HCT116 (cell line): ENCODE data around the gene NF1. TPM values are rescaled to one million over a fixed set of nuclear protein-coding genes. Genes with fewer than 3 reads are reported as not detected.

Experiments
- ATAC-seq: fragments of 200-7000 bp; cut with Tn5 transposase; 2 replicates; pipeline ENCODE4 v1.9.1; 2020; ENCODE audit warnings: mild to moderate bottlenecking, moderate library complexity
- BruUV-seq: library from RNA; stranded (reverse); fragments of 400-500 nt; replicated peaks from 2 replicates; lab custom pipeline; 2021; lab: Mats Ljungman, UMichigan
- CTCF ChIA-PET: fragments of 300-600 bp; sonication (Branson Sonifier 250); formaldehyde crosslinking; loops from one replicate; lab custom pipeline; 2021; ENCODE audit warnings: antibody characterized with exemption; lab: Charles Lee
- POLR2A ChIA-PET: fragments of 300-600, 350-600 bp; sonication (Branson Sonifier 250); formaldehyde crosslinking; loops from one replicate; lab custom pipeline; 2021; ENCODE audit warnings: antibody characterized with exemption; lab: Charles Lee
- RAD21 ChIA-PET, 2 experiments: fragments of 300-600 bp; sonication (Branson Sonifier 250); formaldehyde crosslinking; loops; one replicate each; lab custom pipeline; 2023; ENCODE audit warnings: low total read pairs in 2 of 2; ENCODE audit not compliant: uncharacterized antibody in 2 of 2, unreplicated experiment in 2 of 2, low non-redundant PET in 1 of 2; lab: Charles Lee
- DNase-seq: peaks from one replicate; pipeline ENCODE4 v3.0.0-alpha.2; 2010; ENCODE audit warnings: low read depth, low spot score
- H2AFZ ChIP-seq: fragments of 200-600 bp; shearing (Covaris generic), sonication (generic); 2 replicates; pipeline ENCODE4 v1.6.1; 2017; ENCODE audit warnings: low read depth, mixed run types, mixed read lengths, antibody characterized with exemption, low read length; ENCODE audit not compliant: poor library complexity, severe bottlenecking
- H3K27ac ChIP-seq: 2 replicates; pipeline ENCODE4 v1.5.1; 2012; ENCODE audit warnings: low read depth, low read length
- H3K27me3 ChIP-seq: fragments of 200-600 bp; sonication (generic); 2 replicates; pipeline ENCODE4 v1.6.1; 2016; ENCODE audit warnings: mixed run types, low read length, mixed read lengths; ENCODE audit not compliant: insufficient read depth
- H3K36me3 ChIP-seq, 2 experiments: fragments of 200-500 bp in 1 of 2; fragments of 200-600 bp in 1 of 2; sonication (Bioruptor generic) in 1 of 2; sonication (generic) in 1 of 2; 2 replicates each; pipeline versions ENCODE4 v1.5.1 to v1.6.1; 2014 to 2016; ENCODE audit warnings: low read length in 2 of 2, inconsistent platforms in 1 of 2, mixed read lengths in 1 of 2, mixed run types in 1 of 2; ENCODE audit not compliant: insufficient read depth in 2 of 2, control insufficient read depth in 1 of 2
- H3K4me1 ChIP-seq, 2 experiments: fragments of 200-600 bp in 1 of 2; sonication (generic) in 1 of 2; 2 replicates each; pipeline versions ENCODE4 v1.5.1 to v1.6.1; 2012 to 2017; ENCODE audit warnings: low read length in 2 of 2, inconsistent platforms in 1 of 2, mild to moderate bottlenecking in 1 of 2, mixed read lengths in 1 of 2, mixed run types in 1 of 2, moderate library complexity in 1 of 2; ENCODE audit not compliant: insufficient read depth in 2 of 2, control insufficient read depth in 1 of 2
- H3K4me2 ChIP-seq: fragments of 200-600 bp; sonication (generic); 2 replicates; pipeline ENCODE4 v1.6.1; 2017; ENCODE audit warnings: mixed run types, low read length, mixed read lengths
- H3K4me3 ChIP-seq, 2 experiments: fragments of 200-600 bp in 1 of 2; sonication (generic) in 1 of 2; replicated peaks in 1 of 2; 2 replicates each; pipeline ENCODE4 v1.5.1; 2011 to 2016; ENCODE audit warnings: low read length in 2 of 2, control low read depth in 1 of 2, low read depth in 1 of 2, mild to moderate bottlenecking in 1 of 2, mixed read lengths in 1 of 2, mixed run types in 1 of 2
- H3K79me2 ChIP-seq: fragments of 200-600 bp; sonication (generic); 2 replicates; pipeline ENCODE4 v1.6.1; 2017; ENCODE audit warnings: mild to moderate bottlenecking, mixed run types, low read length, moderate library complexity, mixed read lengths; ENCODE audit not compliant: insufficient read depth
- H3K9ac ChIP-seq: fragments of 200-600 bp; sonication (generic); 2 replicates; pipeline ENCODE4 v1.6.1; 2016; ENCODE audit warnings: low read length, mixed read lengths
- H3K9me2 ChIP-seq: fragments of 200-600 bp; sonication (generic), shearing (Covaris generic); 2 replicates; pipeline ENCODE4 v1.6.1; 2017; ENCODE audit warnings: mixed run types, mild to moderate bottlenecking, moderate library complexity; ENCODE audit not compliant: insufficient read depth
- H3K9me3 ChIP-seq, 2 experiments: fragments of 200-500 bp in 1 of 2; fragments of 200-600 bp in 1 of 2; sonication (Bioruptor generic) in 1 of 2; sonication (generic) in 1 of 2; 2 replicates each; pipeline ENCODE4 v1.6.1; 2014 to 2017; ENCODE audit warnings: low read length in 2 of 2, mixed read lengths in 2 of 2, inconsistent platforms in 1 of 2, low read depth in 1 of 2, mild to moderate bottlenecking in 1 of 2, mixed run types in 1 of 2, moderate library complexity in 1 of 2; ENCODE audit not compliant: control insufficient read depth in 1 of 2, insufficient read depth in 1 of 2
- H4K20me1 ChIP-seq: fragments of 200-600 bp; sonication (generic), shearing (Covaris generic); 2 replicates; pipeline ENCODE4 v1.6.1; 2017; ENCODE audit warnings: mixed run types, mild to moderate bottlenecking, moderate library complexity; ENCODE audit not compliant: insufficient read depth
- CBX3 ChIP-seq: IDR thresholded peaks from 2 replicates; pipeline ENCODE4 v1.6.1; 2012; ENCODE audit warnings: low read depth
- EGR1 ChIP-seq: IDR thresholded peaks from 2 replicates; pipeline ENCODE4 v1.6.1; 2012; ENCODE audit warnings: low read depth
- EZH2 ChIP-seq: fragments of 200-600 bp; sonication (generic); IDR thresholded peaks from 2 replicates; pipeline ENCODE4 v1.6.1; 2017; ENCODE audit warnings: antibody characterized with exemption, mixed run types
- FOSL1 ChIP-seq: IDR thresholded peaks from 2 replicates; pipeline ENCODE4 v1.6.1; 2012; ENCODE audit warnings: low read depth
- JUND ChIP-seq: IDR thresholded peaks from 2 replicates; pipeline ENCODE4 v1.6.1; 2012
- POLR2AphosphoS5 ChIP-seq: IDR thresholded peaks from 2 replicates; pipeline ENCODE4 v1.6.1; 2011; ENCODE audit warnings: mild to moderate bottlenecking, low read depth, low read length, moderate library complexity
- SRF ChIP-seq: IDR thresholded peaks from 2 replicates; pipeline ENCODE4 v1.6.1; 2012; ENCODE audit warnings: low read depth
- YY1 ChIP-seq: IDR thresholded peaks from 2 replicates; pipeline ENCODE4 v1.6.1; 2011; ENCODE audit warnings: low read length, low read depth, moderate library complexity, mild to moderate bottlenecking; ENCODE audit not compliant: insufficient replicate concordance; ENCODE audit errors: extremely low read depth
- ZFX ChIP-seq: fragments of 450-650 bp; IDR thresholded peaks from 2 replicates; pipeline ENCODE4 v1.6.1; 2017
- ZNF274 ChIP-seq: fragments of 200-500 bp; sonication (Bioruptor generic); IDR thresholded peaks from 2 replicates; pipeline ENCODE4 v1.6.1; 2014; ENCODE audit warnings: mild to moderate bottlenecking, low read depth, low read length, inconsistent platforms
- intact Hi-C: fragments of 100-400 bp; cut with micrococcal nuclease; formaldehyde crosslinking; loops from 2 replicates; pipeline ENCODE4 v1.10.0; 2022
- total RNA-seq: library from RNA; stranded (reverse); gene quantifications from one replicate; pipeline ENCODE4 v1.2.1, GENCODE V29; 2021; ENCODE audit not compliant: unreplicated experiment
- TF ChIP-seq, protein P1 (sequence below), 3 experiments: fragments of 200-600 bp in 1 of 3; sonication (generic) in 1 of 3; IDR thresholded peaks in 2 of 3; conservative IDR thresholded peaks in 1 of 3; 2 replicates each; pipeline ENCODE4 v1.5.1; 2012 to 2017; ENCODE audit warnings: low read depth in 2 of 3, low read length in 2 of 3, antibody characterized with exemption in 1 of 3, borderline replicate concordance in 1 of 3, control low read depth in 1 of 3, mild to moderate bottlenecking in 1 of 3, mixed read lengths in 1 of 3, mixed run types in 1 of 3, moderate library complexity in 1 of 3; ENCODE audit not compliant: insufficient read depth in 1 of 3
- TF ChIP-seq, protein P2 (sequence below): IDR thresholded peaks from 2 replicates; pipeline ENCODE4 v1.6.1; 2012

Gene NF1
- total RNA-seq, 1 experiment from 2014 or later, result 20.8 TPM

DNA sequence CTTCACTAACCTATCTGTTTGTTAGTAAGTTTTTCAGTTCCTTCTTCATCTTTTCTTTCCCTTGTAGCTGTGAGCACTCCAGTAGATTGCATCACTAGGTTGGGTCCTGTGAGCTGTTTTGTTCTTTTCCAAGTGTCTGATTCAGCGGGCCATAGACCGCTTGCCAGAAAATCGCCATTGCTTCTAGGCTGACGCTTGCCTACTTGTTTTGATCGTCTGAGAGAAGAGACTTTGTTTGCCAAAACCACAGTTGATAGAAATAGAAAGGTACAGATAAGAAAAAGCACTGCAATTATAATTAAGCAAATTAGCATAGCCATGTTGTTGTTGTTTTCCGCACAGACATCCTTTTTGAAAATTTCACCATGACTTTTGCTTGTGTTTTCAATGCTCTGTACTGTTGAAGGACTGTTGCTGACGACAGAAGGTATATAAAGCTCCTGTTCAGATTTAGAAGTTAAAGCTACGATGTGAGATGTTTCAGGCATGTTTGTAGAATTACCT lies 223.6 kb downstream of the NF1 start:
- H3K4me2 ChIP-seq, result no peak overlapping the region
- POLR2A ChIA-PET, result no interaction called here
- no peaks in the 10 kb centered on the region for H3K9me2 ChIP-seq
- H2AFZ ChIP-seq, result no peak overlapping the region
- ATAC-seq (no peak), DNase-seq (no peak)
- H3K4me3 ChIP-seq, result no peak overlapping the region
- intact Hi-C loops, result no loop called here
- RAD21 ChIA-PET, result no interaction called here
- no peaks in the 10 kb centered on the region for H4K20me1 ChIP-seq
- no peak overlapping the region for H3K27ac ChIP-seq
- no peaks in the 10 kb centered on the region for H3K4me1 ChIP-seq
- no peaks in the 10 kb centered on the region for H3K36me3 ChIP-seq
- no peaks in the 10 kb centered on the region for H3K27me3 ChIP-seq
- H3K9ac ChIP-seq, result no peak overlapping the region
- TF ChIP-seq ZNF274 (no peak), CBX3 (no peak), YY1 (no peak), SRF (no peak), POLR2AphosphoS5 (no peak), EZH2 (no peak), ZFX (no peak), EGR1 (no peak), FOSL1 (no peak), JUND (no peak)
- TF ChIP-seq, protein P1, sequence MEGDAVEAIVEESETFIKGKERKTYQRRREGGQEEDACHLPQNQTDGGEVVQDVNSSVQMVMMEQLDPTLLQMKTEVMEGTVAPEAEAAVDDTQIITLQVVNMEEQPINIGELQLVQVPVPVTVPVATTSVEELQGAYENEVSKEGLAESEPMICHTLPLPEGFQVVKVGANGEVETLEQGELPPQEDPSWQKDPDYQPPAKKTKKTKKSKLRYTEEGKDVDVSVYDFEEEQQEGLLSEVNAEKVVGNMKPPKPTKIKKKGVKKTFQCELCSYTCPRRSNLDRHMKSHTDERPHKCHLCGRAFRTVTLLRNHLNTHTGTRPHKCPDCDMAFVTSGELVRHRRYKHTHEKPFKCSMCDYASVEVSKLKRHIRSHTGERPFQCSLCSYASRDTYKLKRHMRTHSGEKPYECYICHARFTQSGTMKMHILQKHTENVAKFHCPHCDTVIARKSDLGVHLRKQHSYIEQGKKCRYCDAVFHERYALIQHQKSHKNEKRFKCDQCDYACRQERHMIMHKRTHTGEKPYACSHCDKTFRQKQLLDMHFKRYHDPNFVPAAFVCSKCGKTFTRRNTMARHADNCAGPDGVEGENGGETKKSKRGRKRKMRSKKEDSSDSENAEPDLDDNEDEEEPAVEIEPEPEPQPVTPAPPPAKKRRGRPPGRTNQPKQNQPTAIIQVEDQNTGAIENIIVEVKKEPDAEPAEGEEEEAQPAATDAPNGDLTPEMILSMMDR (IDR thresholded peaks at IDR 0.05 in 2 of 3, conservative IDR thresholded peaks at IDR 0.05 in 1 of 3; ENCODE audit: borderline replicate concordance in 1 of 3, insufficient read depth in 1 of 3, low read depth in 2 of 3, low read length in 2 of 3), result no peak
- TF ChIP-seq, protein P2, sequence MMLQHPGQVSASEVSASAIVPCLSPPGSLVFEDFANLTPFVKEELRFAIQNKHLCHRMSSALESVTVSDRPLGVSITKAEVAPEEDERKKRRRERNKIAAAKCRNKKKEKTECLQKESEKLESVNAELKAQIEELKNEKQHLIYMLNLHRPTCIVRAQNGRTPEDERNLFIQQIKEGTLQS, result no peak
- CTCF ChIA-PET, result no interaction called here
- no peaks in the 10 kb centered on the region for H3K9me3 ChIP-seq
- H3K79me2 ChIP-seq, result no peaks in the 10 kb centered on the region
- no TSS peak for BruUV-seq
